HepG2 (cell line): Measurements from ENCODE around the gene ALDH2. TPM values are rescaled to one million over a fixed set of nuclear protein-coding genes. Genes with fewer than 3 reads are reported as not detected.

Source experiments
- ATAC-seq: fragments of 200-7000 bp; cut with Tn5 transposase; 3 replicates; pipeline ENCODE4 v1.9.1; 2020; ENCODE audit warnings: mild to moderate bottlenecking, moderate library complexity
- BruUV-seq: library from RNA; stranded (reverse); fragments of 400-500 nt; replicated peaks from 2 replicates; lab custom pipeline; 2021; lab: Mats Ljungman, UMichigan
- CTCF ChIA-PET: fragments of 300-600 bp; formaldehyde crosslinking; extraction: SDS; loops from one replicate; lab custom pipeline; 2021; ENCODE audit warnings: low total read pairs, inconsistent platforms, low intra/inter-chr PET ratio; lab: Yijun Ruan, JAX
- POLR2A ChIA-PET: fragments of 350-600 bp; sonication (Branson Sonifier 250); formaldehyde crosslinking; loops from one replicate; lab custom pipeline; 2020; ENCODE audit warnings: antibody characterized with exemption, inconsistent platforms; lab: Yijun Ruan, JAX
- DNase-seq: peaks from one replicate; pipeline ENCODE4 v3.0.0-alpha.2; 2015; ENCODE audit warnings: low spot score
- FAIRE-seq: peaks from 3 replicates; lab custom pipeline; 2011; peaks lifted over from hg19 to GRCh38; lab: Jason Lieb, UNC
- H2AFZ ChIP-seq: one replicate; pipeline ENCODE4 v1.6.1; 2011; ENCODE audit warnings: low read length, inconsistent platforms
- H3K27ac ChIP-seq: fragments of 300-600 bp; 3 replicates; pipeline ENCODE4 v1.8.0; 2011; ENCODE audit warnings: mixed run types, mild to moderate bottlenecking, mixed read lengths, low read length, inconsistent platforms; ENCODE audit not compliant: insufficient read depth; ENCODE audit errors: extremely low read length
- H3K27me3 ChIP-seq, 2 experiments: fragments of 200-600 bp in 1 of 2; 2 replicates in 1 of 2; 3 replicates in 1 of 2; pipeline versions ENCODE4 v1.6.0 to v1.8.0; 2011; ENCODE audit warnings: low read length in 2 of 2, mild to moderate bottlenecking in 2 of 2, moderate library complexity in 2 of 2, inconsistent platforms in 1 of 2; ENCODE audit not compliant: insufficient read depth in 2 of 2, control insufficient read depth in 1 of 2
- H3K36me3 ChIP-seq, 2 experiments: fragments of 200-600 bp in 1 of 2; replicated peaks in 1 of 2; 2 replicates in 1 of 2; 3 replicates in 1 of 2; pipeline versions ENCODE4 v1.5.1 to v1.8.0; 2011; ENCODE audit warnings: low read length in 2 of 2, inconsistent platforms in 1 of 2; ENCODE audit not compliant: insufficient read depth in 2 of 2, control insufficient read depth in 1 of 2
- H3K4me1 ChIP-seq: 2 replicates; pipeline ENCODE4 v1.5.1; 2012; ENCODE audit warnings: low read length, inconsistent platforms; ENCODE audit not compliant: insufficient read depth
- H3K4me2 ChIP-seq: 2 replicates; pipeline ENCODE4 v1.6.0; 2011; ENCODE audit warnings: low read depth, low read length, inconsistent platforms
- H3K4me3 ChIP-seq, 3 experiments: fragments of 200-600 bp in 1 of 3; sonication (generic), shearing (Covaris generic) in 1 of 3; replicated peaks in 1 of 3; 2 replicates each; pipeline ENCODE4 v1.5.1; 2011 to 2016; ENCODE audit warnings: low read length in 3 of 3, inconsistent platforms in 2 of 3, low read depth in 2 of 3, mild to moderate bottlenecking in 2 of 3, control low read depth in 1 of 3, mixed read lengths in 1 of 3; ENCODE audit not compliant: insufficient read depth in 1 of 3
- H3K79me2 ChIP-seq: one replicate; pipeline ENCODE4 v1.6.1; 2011; ENCODE audit warnings: low read length, inconsistent platforms; ENCODE audit not compliant: insufficient read depth
- H3K9ac ChIP-seq: 2 replicates; pipeline ENCODE4 v1.6.0; 2011; ENCODE audit warnings: mild to moderate bottlenecking, low read depth, low read length, inconsistent platforms; ENCODE audit not compliant: insufficient read depth
- H3K9me3 ChIP-seq: 2 replicates; pipeline ENCODE4 v1.5.1; 2012; ENCODE audit warnings: mild to moderate bottlenecking, low read length
- H4K20me1 ChIP-seq: 2 replicates; pipeline ENCODE4 v1.6.0; 2011; ENCODE audit warnings: inconsistent platforms, mild to moderate bottlenecking, low read length, moderate library complexity; ENCODE audit not compliant: insufficient read depth
- ATM ChIP-seq: fragments of 450-650 bp; IDR thresholded peaks from 2 replicates; pipeline ENCODE4 v1.7.1; 2017; ENCODE audit warnings: mild to moderate bottlenecking, borderline replicate concordance
- GABPA ChIP-seq, 2 experiments: IDR thresholded peaks; 2 replicates each; pipeline ENCODE4 v1.6.1; 2011 to 2016; ENCODE audit warnings: low read depth in 2 of 2, low read length in 1 of 2, missing biosample characterization in 1 of 2, missing genetic modification characterization in 1 of 2
- HIVEP1 ChIP-seq: sonication (generic); formaldehyde crosslinking; IDR thresholded peaks from 2 replicates; pipeline ENCODE4 v1.4.0; 2020; ENCODE audit warnings: mild to moderate bottlenecking, missing genetic modification reagents
- HNRNPLL ChIP-seq: fragments of 200-400 bp; formaldehyde crosslinking; IDR thresholded peaks from 2 replicates; pipeline ENCODE4 v1.6.1; 2017; ENCODE audit warnings: mild to moderate bottlenecking, low read depth, low read length; ENCODE audit not compliant: poor library complexity, severe bottlenecking
- KLF12 ChIP-seq: sonication (generic); formaldehyde crosslinking; IDR thresholded peaks from 2 replicates; pipeline ENCODE4 v1.4.0; 2020; ENCODE audit warnings: missing genetic modification reagents, borderline replicate concordance
- NR2F1 ChIP-seq, 2 experiments: fragments of 450-650 bp in 1 of 2; formaldehyde crosslinking in 1 of 2; IDR thresholded peaks; 2 replicates each; pipeline versions ENCODE4 v1.5.0 to v1.6.1; 2016 to 2020; ENCODE audit warnings: mild to moderate bottlenecking in 1 of 2, missing compliant biosample characterization in 1 of 2, missing genetic modification reagents in 1 of 2, moderate library complexity in 1 of 2
- THYN1 ChIP-seq: sonication (generic); formaldehyde crosslinking; IDR thresholded peaks from 2 replicates; pipeline ENCODE4 v1.8.1; 2023; ENCODE audit warnings: low read depth, mild to moderate bottlenecking, moderate library complexity, missing genetic modification reagents, borderline replicate concordance
- ZNF709 ChIP-seq: sonication (generic); formaldehyde crosslinking; IDR thresholded peaks from 2 replicates; pipeline ENCODE4 v1.5.0; 2020; ENCODE audit warnings: mild to moderate bottlenecking, missing genetic modification reagents
- ZNF800 ChIP-seq: sonication (generic); formaldehyde crosslinking; IDR thresholded peaks from 2 replicates; pipeline ENCODE4 v1.4.0; 2020; ENCODE audit warnings: missing genetic modification reagents
- WGBS: methylation state at CpG from one replicate; pipeline ENCODE4 v1.1.6; 2017; ENCODE audit warnings: low lambda C conversion rate; 5-methylcytosine and 5-hydroxymethylcytosine counted together
- in situ Hi-C: cut with HindIII; loops from 2 replicates; pipeline ENCODE4 v1.10.0; 2017; ENCODE audit warnings: low pct_unique_long_range_greater_than_20kb; ENCODE audit not compliant: extremely low pct_ligation_motif_present
- intact Hi-C: fragments of 100-400 bp; cut with micrococcal nuclease; formaldehyde crosslinking; loops from one replicate; pipeline ENCODE4 v1.10.0; 2022; ENCODE audit not compliant: unreplicated experiment
- polyA plus RNA-seq, 8 experiments: library from polyadenylated mRNA; depleted of rRNA in 3 of 8; stranded (reverse) in 7 of 8; unstranded in 1 of 8; fragments of >200 nt; fragmentation: Illumina TruSeq in 4 of 8; extraction: Trizol in 4 of 8; gene quantifications; 2 replicates each; pipeline versions ENCODE4 v1.2.1 to v1.2.3, GENCODE V29; 2011 to 2016; ENCODE audit warnings: low read depth in 4 of 8, missing spikeins in 1 of 8, mixed read lengths in 1 of 8; ENCODE audit not compliant: insufficient read depth in 1 of 8
- total RNA-seq, 5 experiments: library from RNA; depleted of rRNA; stranded (reverse); fragments of >200 nt; fragmentation: Illumina TruSeq; extraction: Trizol; gene quantifications; 2 replicates each; pipeline ENCODE4 v1.2.3, GENCODE V29; 2016; ENCODE audit warnings: low read depth in 1 of 5

ALDH2 gene
- total and polyA plus RNA-seq, 2 of the 13 experiments (the other 11 are each of a cell fraction or from before 2014, with no cell fraction given), result 78.8 to 103 TPM

GRCh38 chr12:111764120-111764821 lies 2.5 kb upstream of the ALDH2 start:
- ChIA-PET CTCF (no interaction called here), POLR2A (interaction anchor here (6.7 kb wide), 1 partner anchor 13 kb away, joined by 94 read pairs; no protein-coding TSS in a partner anchor)
- FAIRE-seq (no peak), ATAC-seq (no peak), DNase-seq (no peak)
- Histone ChIP-seq H3K79me2 (peaks cover 20% of the 10 kb centered on the region), H2AFZ (no peak overlapping the region), H4K20me1 (0 out of 2 replicates have a peak, but pooled peaks cover 4% of the 10 kb centered on the region), H3K27me3 (no peaks in the 10 kb centered on the region; a peak in 1 of 5 replicates), H3K27ac (no peak overlapping the region), H3K36me3 (no peaks in the 10 kb centered on the region), H3K4me2 (no peak overlapping the region), H3K4me3 (no peak overlapping the region), H3K4me1 (peaks cover 27% of the 10 kb centered on the region), H3K9ac (no peak overlapping the region), H3K9me3 (no peaks in the 10 kb centered on the region)
- TF ChIP-seq GABPA (IDR thresholded peaks at IDR 0.05; ENCODE audit: low read depth, low read length), result no peak
- TF ChIP-seq GABPA (CRISPR knock-in tag; IDR thresholded peaks at IDR 0.05; ENCODE audit: low read depth), result no peak
- TF ChIP-seq ATM, result no peak
- no peak for TF ChIP-seq HNRNPLL
- in situ Hi-C loops, result no loop called here
- no TSS peak for BruUV-seq
- WGBS, result 82% methylated on average over 6 of the region's 6 CpGs
- intact Hi-C loops, result no loop called here

GRCh38 chr12:111767362-111768158 lies 827 bp downstream of the ALDH2 start:
- no peaks in the 10 kb centered on the region; a peak in 1 of 5 replicates for H3K27me3 ChIP-seq
- 3% methylated on average over 18 of the region's 18 CpGs for WGBS
- in situ Hi-C loops, result no loop called here
- peak overlapping the region; percentile 79 to 92 (median 80) for H3K4me3 ChIP-seq
- peak overlapping the region; percentile 81 for H3K4me2 ChIP-seq
- H3K36me3 ChIP-seq, result no peaks in the 10 kb centered on the region; a peak in 1 of 5 replicates
- no peaks in the 10 kb centered on the region for H3K9me3 ChIP-seq
- peaks cover 55% of the 10 kb centered on the region for H3K4me1 ChIP-seq
- POLR2A ChIA-PET, result interaction anchor here (0.8 to 6.7 kb wide), 12 partner anchors 10 to 168 kb away, joined by 3 to 94 read pairs (median 4); partner anchors contain the start of genes ATXN2 and BRAP
- intact Hi-C loops, result no loop called here
- ATAC-seq (peak; percentile 62), FAIRE-seq (peak; percentile 52), DNase-seq (peak; percentile 31)
- H2AFZ ChIP-seq, result no peak overlapping the region
- CTCF ChIA-PET, result interaction anchor here (0.8 kb wide), 1 partner anchor 46 kb away, joined by 3 read pairs; no protein-coding TSS in a partner anchor
- H3K9ac ChIP-seq, result peak overlapping the region; percentile 80
- peaks cover 45% of the 10 kb centered on the region for H3K79me2 ChIP-seq
- H3K27ac ChIP-seq, result peak overlapping the region; percentile 74
- H4K20me1 ChIP-seq, result 0 out of 2 replicates have a peak, but pooled peaks cover 4% of the 10 kb centered on the region
- BruUV-seq, result no TSS peak
- TF ChIP-seq THYN1 (CRISPR knock-in tag), result no peak
- 0 out of 2 replicates have a peak, but pooled peaks have one; percentile 9 for TF ChIP-seq ZNF709 (CRISPR knock-in tag)
- 0 out of 2 replicates have a peak, but pooled peaks have one; percentile 34 for TF ChIP-seq KLF12 (CRISPR knock-in tag)
- peak; percentile 27; the same call in 1 of the 2 replicates for TF ChIP-seq HIVEP1 (CRISPR knock-in tag)
- no peak for TF ChIP-seq NR2F1 (CRISPR knock-in tag; IDR thresholded peaks at IDR 0.05)
- no peak for TF ChIP-seq ZNF800 (CRISPR knock-in tag)
